ENCODE data around the gene ELP5.

The ELP5 gene

GRCh38 chr17:7238420-7239090 lies 13.5 kb upstream of the ELP5 start (continued):
- TF ChIP-seq ZNF18 (tag by site-specific recombination; IDR thresholded peaks at IDR 0.05), result no peak
- no peak for TF ChIP-seq ZNF660 (tag by site-specific recombination; IDR thresholded peaks at IDR 0.05)
- TF ChIP-seq ZNF704 (tag by site-specific recombination; IDR thresholded peaks at IDR 0.05), result no peak
- peak; percentile 40; the same call in 1 of the 2 replicates for TF ChIP-seq BCL11B (tag by site-specific recombination; IDR thresholded peaks at IDR 0.05; ENCODE audit: low read depth)
- peak; percentile 43; the same call in 1 of the 2 replicates for TF ChIP-seq ZBTB8A (tag by site-specific recombination; IDR thresholded peaks at IDR 0.05)
- TF ChIP-seq ZNF776 (tag by site-specific recombination; IDR thresholded peaks at IDR 0.05; ENCODE audit: borderline replicate concordance), result no peak
- no peak for TF ChIP-seq ZNF174 (tag by site-specific recombination; IDR thresholded peaks at IDR 0.05)
- TF ChIP-seq HOXC10 (CRISPR knock-in tag; IDR thresholded peaks at IDR 0.05), result no peak
- TF ChIP-seq, protein P1, sequence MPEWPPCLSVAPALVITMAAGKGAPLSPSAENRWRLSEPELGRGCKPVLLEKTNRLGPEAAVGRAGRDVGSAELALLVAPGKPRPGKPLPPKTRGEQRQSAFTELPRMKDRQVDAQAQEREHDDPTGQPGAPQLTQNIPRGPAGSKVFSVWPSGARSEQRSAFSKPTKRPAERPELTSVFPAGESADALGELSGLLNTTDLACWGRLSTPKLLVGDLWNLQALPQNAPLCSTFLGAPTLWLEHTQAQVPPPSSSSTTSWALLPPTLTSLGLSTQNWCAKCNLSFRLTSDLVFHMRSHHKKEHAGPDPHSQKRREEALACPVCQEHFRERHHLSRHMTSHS (tag by site-specific recombination; IDR thresholded peaks at IDR 0.05), result no peak
- TF ChIP-seq REPIN1 (tag by site-specific recombination; IDR thresholded peaks at IDR 0.05; ENCODE audit: low read depth), result no peak
- TF ChIP-seq ZXDB (tag by site-specific recombination; IDR thresholded peaks at IDR 0.05), result no peak
- no peak for TF ChIP-seq ZNF350 (tag by site-specific recombination; IDR thresholded peaks at IDR 0.05)
- peak; percentile 31; the same call in 1 of the 2 replicates for TF ChIP-seq ZBTB48 (tag by site-specific recombination; IDR thresholded peaks at IDR 0.05)
- TF ChIP-seq OSR2 (tag by site-specific recombination; IDR thresholded peaks at IDR 0.05), result no peak
- no peak for TF ChIP-seq GLI4 (tag by site-specific recombination; IDR thresholded peaks at IDR 0.05)
- TF ChIP-seq ZNF266 (tag by site-specific recombination; IDR thresholded peaks at IDR 0.05; ENCODE audit: low read depth), result 0 out of 2 replicates have a peak, but pooled peaks have one; percentile 25
- TF ChIP-seq YY1 (tag by site-specific recombination; IDR thresholded peaks at IDR 0.05), result no peak
- TF ChIP-seq, protein P2, sequence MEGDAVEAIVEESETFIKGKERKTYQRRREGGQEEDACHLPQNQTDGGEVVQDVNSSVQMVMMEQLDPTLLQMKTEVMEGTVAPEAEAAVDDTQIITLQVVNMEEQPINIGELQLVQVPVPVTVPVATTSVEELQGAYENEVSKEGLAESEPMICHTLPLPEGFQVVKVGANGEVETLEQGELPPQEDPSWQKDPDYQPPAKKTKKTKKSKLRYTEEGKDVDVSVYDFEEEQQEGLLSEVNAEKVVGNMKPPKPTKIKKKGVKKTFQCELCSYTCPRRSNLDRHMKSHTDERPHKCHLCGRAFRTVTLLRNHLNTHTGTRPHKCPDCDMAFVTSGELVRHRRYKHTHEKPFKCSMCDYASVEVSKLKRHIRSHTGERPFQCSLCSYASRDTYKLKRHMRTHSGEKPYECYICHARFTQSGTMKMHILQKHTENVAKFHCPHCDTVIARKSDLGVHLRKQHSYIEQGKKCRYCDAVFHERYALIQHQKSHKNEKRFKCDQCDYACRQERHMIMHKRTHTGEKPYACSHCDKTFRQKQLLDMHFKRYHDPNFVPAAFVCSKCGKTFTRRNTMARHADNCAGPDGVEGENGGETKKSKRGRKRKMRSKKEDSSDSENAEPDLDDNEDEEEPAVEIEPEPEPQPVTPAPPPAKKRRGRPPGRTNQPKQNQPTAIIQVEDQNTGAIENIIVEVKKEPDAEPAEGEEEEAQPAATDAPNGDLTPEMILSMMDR (tag by site-specific recombination; IDR thresholded peaks at IDR 0.05), result no peak
- no peak for TF ChIP-seq ZNF302 (tag by site-specific recombination; IDR thresholded peaks at IDR 0.05; ENCODE audit: low read depth)
- peak; percentile 16; the same call in 1 of the 2 replicates for TF ChIP-seq ZNF623 (tag by site-specific recombination; IDR thresholded peaks at IDR 0.05)
- peak; percentile 93 for TF ChIP-seq ZBTB20 (tag by site-specific recombination; IDR thresholded peaks at IDR 0.05)
- no peak for TF ChIP-seq ZNF324 (tag by site-specific recombination; IDR thresholded peaks at IDR 0.05)
- TF ChIP-seq GLIS1 (tag by site-specific recombination; IDR thresholded peaks at IDR 0.05), result peak; percentile 30; the same call in 1 of the 2 replicates
- TF ChIP-seq TRIM28 (IDR thresholded peaks at IDR 0.05; ENCODE audit: borderline replicate concordance, low read length), result no peak
- peak; percentile 87 for TF ChIP-seq ZNF76 (tag by site-specific recombination; IDR thresholded peaks at IDR 0.05; ENCODE audit: borderline replicate concordance, low read depth)
- TF ChIP-seq ZBTB10 (tag by site-specific recombination; IDR thresholded peaks at IDR 0.05), result 0 out of 2 replicates have a peak, but pooled peaks have one; percentile 8
- no peak for TF ChIP-seq ZEB2 (tag by site-specific recombination; IDR thresholded peaks at IDR 0.05)
- no peak for TF ChIP-seq ZSCAN23 (tag by site-specific recombination; IDR thresholded peaks at IDR 0.05)
- no peak for TF ChIP-seq ZSCAN5A (tag by site-specific recombination; IDR thresholded peaks at IDR 0.05)
- no peak for TF ChIP-seq ZNF155 (tag by site-specific recombination; IDR thresholded peaks at IDR 0.05)
- no peak for TF ChIP-seq ZFHX2 (tag by site-specific recombination; conservative IDR thresholded peaks at IDR 0.05)
- TF ChIP-seq ZNF560 (tag by site-specific recombination; IDR thresholded peaks at IDR 0.05; ENCODE audit: borderline replicate concordance), result no peak
- no peak for TF ChIP-seq EGR2 (tag by site-specific recombination; IDR thresholded peaks at IDR 0.05; ENCODE audit: low read depth)
